T-helper 2 cell treated with Interferon-gamma antibody and Interleukin-4, amounts not matched to agents 5 μg/mL and 100 μg/mL, for 36 hours (primary cell): ENCODE measurements around the gene MRPL55.

Experiments
- DNase-seq: peaks from one replicate; pipeline ENCODE4 v3.0.0; 2021; ENCODE audit warnings: low spot score
- H3K27ac Mint-ChIP-seq: one replicate; pipeline ENCODE4 v1.8.0; 2021; ENCODE audit warnings: mild to moderate bottlenecking, mixed read lengths
- H3K27me3 Mint-ChIP-seq: one replicate; pipeline ENCODE4 v1.8.0; 2021; ENCODE audit warnings: low read depth, mixed read lengths
- H3K36me3 Mint-ChIP-seq: one replicate; pipeline ENCODE4 v1.8.0; 2021; ENCODE audit warnings: low read depth, mixed read lengths
- H3K4me1 Mint-ChIP-seq: one replicate; pipeline ENCODE4 v1.8.0; 2021; ENCODE audit warnings: low read depth, mixed read lengths
- H3K4me3 Mint-ChIP-seq: one replicate; pipeline ENCODE4 v1.8.0; 2022; ENCODE audit warnings: mild to moderate bottlenecking, moderate library complexity, mixed read lengths
- H3K9me3 Mint-ChIP-seq: one replicate; pipeline ENCODE4 v1.8.0; 2021; ENCODE audit warnings: mixed read lengths

Gene MRPL55

DNA sequence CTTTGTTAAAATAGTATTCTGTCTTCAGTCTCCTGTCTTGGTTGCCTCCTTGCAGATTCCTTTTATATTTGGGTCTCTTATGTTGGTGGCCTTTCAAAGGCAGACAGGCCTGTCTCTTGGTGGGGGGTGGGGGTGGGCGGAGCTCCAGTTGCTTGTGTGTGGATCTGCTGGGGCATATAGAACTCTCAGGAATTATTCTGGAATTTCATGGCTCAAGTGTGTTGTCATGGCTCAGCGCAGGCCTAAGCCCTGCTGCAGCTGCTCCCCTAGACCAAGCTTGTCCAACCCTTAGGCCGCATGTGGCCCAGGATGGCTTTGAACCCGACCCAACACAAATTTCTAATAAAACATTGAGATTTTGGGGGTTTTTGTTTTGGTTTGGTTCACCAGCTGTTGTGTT is 13.9 kb downstream of the MRPL55 start:
- Mint-ChIP-seq H3K36me3 (peaks cover 78% of the 10 kb centered on the region), H3K4me1 (peaks cover 16% of the 10 kb centered on the region), H3K27ac (no peak overlapping the region), H3K4me3 (no peak overlapping the region), H3K9me3 (peaks cover 17% of the 10 kb centered on the region), H3K27me3 (no peaks in the 10 kb centered on the region)
- no peak for DNase-seq

DNA sequence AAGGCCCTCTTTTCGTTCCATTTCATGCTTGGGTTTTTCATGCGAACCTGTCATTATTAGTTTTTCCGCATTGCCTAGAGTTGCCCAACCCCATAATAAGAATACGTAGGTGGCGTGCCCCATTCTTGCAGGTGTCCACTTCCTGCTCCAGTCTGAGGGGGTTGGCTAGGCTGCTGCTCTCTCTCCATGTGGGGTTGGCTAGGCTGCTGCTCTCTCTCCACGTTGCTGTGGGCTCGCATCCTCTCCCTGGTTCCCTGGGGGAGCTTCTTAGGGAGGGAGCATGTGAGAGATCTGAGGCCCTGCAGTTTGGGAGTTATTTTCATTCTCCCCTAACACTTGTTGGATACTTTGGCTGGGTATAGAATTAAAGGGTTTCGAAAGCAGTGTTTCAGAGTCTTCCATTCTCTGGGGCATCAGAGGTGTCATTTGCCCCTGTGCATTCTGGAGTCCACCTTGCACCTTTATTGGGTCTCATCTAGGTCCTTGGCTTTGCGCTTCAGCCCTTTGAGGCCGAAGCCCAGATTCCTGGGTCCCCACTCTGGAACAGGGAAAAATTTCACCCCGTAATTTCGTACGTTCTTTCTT is 14.6 kb downstream of the MRPL55 start:
- peaks cover 17% of the 10 kb centered on the region for H3K9me3 Mint-ChIP-seq
- peaks cover 18% of the 10 kb centered on the region for H3K4me1 Mint-ChIP-seq
- H3K4me3 Mint-ChIP-seq, result no peak overlapping the region
- H3K36me3 Mint-ChIP-seq, result peaks cover 72% of the 10 kb centered on the region
- H3K27ac Mint-ChIP-seq, result no peak overlapping the region
- H3K27me3 Mint-ChIP-seq, result no peaks in the 10 kb centered on the region
- no peak for DNase-seq

DNA sequence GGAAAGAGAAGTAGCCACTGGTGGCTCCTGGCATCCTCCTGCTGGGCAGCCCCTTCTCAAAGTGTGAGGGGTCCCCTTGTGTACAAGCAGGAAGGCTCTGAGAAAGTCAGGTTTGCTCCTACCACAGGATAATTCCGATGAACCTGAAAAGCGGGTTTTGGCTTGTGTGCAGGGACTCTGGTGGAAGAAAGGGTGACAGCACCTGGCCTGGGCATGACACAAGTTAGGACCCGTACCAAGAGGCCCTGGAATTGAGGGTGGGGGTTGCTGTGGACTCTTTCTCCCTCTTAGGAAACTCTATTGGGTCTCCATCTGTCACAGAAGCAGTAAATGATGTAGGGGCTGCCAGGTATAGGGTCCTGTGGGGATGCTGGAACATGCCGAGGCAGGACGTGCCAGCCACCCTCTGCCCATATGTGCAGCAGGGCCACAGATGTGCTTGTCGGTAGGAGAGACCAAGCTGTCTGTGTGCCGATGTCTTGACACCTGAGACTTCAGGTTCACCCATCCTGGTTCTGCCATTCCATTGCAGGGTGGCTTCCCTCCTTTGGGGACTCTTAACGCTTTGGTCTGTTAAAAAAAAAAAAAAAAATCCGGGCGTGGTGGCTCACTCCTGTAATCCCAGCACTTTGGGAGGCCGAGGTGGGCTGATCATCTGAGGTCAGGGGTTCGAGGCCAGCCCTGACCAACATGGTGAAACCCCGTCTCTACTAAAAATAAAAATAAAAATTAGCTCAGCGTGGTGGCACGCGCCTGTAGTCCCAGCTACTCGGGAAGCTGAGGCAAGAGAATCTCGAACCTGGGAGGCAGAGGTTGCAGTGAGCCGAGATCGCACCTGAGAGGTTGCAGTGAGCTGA is 15.8 kb downstream of the MRPL55 start:
- Mint-ChIP-seq H3K27ac (no peak overlapping the region), H3K36me3 (peaks cover 70% of the 10 kb centered on the region)

DNA sequence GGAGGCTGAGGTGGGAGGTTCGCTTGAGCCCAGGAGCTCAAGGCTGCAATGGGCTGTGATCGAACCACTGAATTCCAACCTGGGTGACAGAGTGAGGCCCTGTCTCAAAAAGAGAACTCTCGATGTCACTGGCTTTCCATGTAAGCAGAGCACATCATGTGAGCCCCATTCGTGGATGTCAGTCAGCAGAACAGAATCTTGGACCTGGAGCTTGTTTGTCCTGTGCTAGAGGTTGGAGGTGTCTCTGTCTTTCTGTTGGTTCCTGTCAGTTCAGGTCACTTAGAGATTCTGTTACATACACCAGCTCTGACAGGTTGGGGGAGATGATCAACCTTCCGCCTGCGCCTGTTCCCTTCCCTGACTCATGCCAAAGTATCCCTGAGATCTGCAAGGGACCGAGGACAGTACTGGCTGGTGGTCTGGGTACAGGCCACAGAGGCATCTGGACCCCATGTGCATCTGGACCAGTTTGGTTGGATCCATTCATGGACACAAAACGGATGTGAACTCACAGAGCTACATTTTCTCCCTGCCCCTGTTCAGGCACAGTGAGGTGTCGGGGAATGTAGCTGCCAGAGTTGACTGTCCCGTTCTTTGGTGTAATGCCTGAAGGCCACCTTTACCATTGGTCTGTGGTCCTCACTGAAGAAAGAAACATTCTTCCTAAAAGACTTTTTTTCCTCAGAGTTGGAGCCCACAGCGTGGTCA is 16.6 kb downstream of the MRPL55 start:
- DNase-seq, result no peak
- Mint-ChIP-seq H3K27me3 (no peaks in the 10 kb centered on the region), H3K9me3 (peaks cover 17% of the 10 kb centered on the region), H3K4me3 (no peak overlapping the region), H3K36me3 (peaks cover 73% of the 10 kb centered on the region), H3K27ac (no peak overlapping the region), H3K4me1 (peaks cover 35% of the 10 kb centered on the region)

More for the DNA sequence above, 15.8 kb downstream of the MRPL55 start:
- H3K9me3 Mint-ChIP-seq, result peaks cover 17% of the 10 kb centered on the region
- H3K4me1 Mint-ChIP-seq, result peaks cover 28% of the 10 kb centered on the region
- H3K4me3 Mint-ChIP-seq, result no peak overlapping the region
- no peaks in the 10 kb centered on the region for H3K27me3 Mint-ChIP-seq
- no peak for DNase-seq

DNA sequence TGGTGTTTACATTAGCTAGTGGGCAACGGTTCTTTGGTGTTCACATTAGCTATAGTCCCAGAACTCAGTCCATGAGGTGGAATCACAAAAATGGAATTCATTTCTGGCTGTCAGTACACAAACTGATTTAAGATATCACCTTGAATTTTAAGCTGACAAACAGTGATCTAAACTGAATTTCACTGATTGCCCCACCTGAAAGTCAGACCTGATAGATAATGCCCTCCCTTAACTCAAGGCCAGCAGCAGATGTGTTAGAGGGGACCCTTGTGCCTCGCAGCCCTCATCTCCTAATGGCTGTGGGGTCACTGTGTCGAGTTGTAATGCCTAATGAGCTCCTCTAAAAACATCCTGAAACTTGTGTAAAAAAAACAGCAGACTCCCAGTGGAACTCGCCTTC is 18.0 kb downstream of the MRPL55 start:
- H3K9me3 Mint-ChIP-seq, result peaks cover 17% of the 10 kb centered on the region
- DNase-seq, result no peak
- H3K4me3 Mint-ChIP-seq, result no peak overlapping the region
- peaks cover 45% of the 10 kb centered on the region for H3K4me1 Mint-ChIP-seq
- peaks cover 70% of the 10 kb centered on the region for H3K36me3 Mint-ChIP-seq
- no peak overlapping the region for H3K27ac Mint-ChIP-seq
- no peaks in the 10 kb centered on the region for H3K27me3 Mint-ChIP-seq

DNA sequence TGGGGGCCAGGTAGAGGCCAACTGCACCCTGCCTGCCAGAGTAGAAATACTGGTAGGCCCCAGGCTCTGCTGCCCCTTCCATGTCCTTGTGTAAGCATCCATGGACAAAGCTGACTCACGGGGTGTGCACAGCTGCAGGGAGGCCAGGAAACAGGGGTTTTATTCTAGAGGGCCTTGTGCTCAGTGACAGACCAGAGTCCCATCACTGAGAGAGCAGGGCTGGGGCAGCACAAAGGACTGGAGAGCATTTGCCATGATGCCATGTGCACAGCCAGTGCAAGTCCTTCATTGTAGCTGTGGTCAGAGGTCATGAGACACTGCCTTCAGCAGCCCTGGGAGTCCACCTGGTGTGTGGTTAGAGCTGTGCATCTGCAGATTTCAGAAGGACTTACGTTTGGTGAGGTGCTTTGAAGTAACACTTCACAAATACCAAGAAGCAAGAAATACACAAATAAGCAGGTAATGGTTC is 18.5 kb downstream of the MRPL55 start:
- DNase-seq, result no peak
- H3K27ac Mint-ChIP-seq, result no peak overlapping the region
- H3K27me3 Mint-ChIP-seq, result no peaks in the 10 kb centered on the region
- peaks cover 44% of the 10 kb centered on the region for H3K4me1 Mint-ChIP-seq
- peaks cover 69% of the 10 kb centered on the region for H3K36me3 Mint-ChIP-seq
- peaks cover 15% of the 10 kb centered on the region for H3K9me3 Mint-ChIP-seq
- no peak overlapping the region for H3K4me3 Mint-ChIP-seq

DNA sequence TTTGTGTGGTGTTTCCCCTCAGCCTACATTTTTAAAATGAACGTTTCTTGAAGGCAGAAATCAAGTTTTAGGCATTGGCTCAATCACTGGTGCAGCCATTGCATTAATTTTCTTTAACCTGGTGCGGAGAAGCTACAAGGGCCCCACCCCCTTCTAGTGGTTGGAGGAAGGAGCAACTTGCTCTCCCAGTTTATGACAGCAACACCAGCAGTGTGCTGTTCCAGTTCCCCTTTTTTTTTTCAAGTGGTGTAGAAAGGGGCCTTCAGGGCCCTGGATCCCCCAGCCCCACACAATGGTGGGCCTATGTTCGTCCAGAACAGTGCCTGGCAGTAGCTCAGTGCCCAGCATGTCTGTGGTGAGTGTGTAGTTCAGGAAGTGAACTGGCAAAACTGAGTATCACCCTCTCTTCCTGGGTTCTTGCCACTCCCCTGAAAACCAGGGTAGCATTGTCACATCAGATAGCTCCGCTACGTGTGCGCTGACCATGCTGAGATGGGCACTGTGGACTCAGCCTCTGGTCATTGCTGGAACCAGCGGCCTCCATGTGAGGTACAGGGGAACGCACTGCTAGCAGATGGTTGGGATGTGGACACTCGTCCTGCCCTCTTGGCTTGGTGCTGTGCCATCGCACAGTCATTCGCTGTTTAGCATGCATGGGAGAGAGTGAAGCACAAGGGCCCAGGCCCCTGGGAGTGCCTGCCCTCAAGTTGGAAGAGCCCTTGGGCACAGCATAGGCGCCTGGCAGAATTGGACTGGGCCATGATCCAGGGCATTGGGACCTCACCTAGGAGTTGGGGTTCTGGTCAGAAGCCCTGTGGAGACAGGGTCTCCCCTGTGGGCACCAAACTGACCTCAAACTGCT is 19.3 kb downstream of the MRPL55 start:
- DNase-seq, result no peak
- peaks cover 50% of the 10 kb centered on the region for H3K4me1 Mint-ChIP-seq
- H3K9me3 Mint-ChIP-seq, result peaks cover 8% of the 10 kb centered on the region
- no peaks in the 10 kb centered on the region for H3K27me3 Mint-ChIP-seq
- peaks cover 64% of the 10 kb centered on the region for H3K36me3 Mint-ChIP-seq
- no peak overlapping the region for H3K27ac Mint-ChIP-seq
- H3K4me3 Mint-ChIP-seq, result peak overlapping the region; percentile 9

DNA sequence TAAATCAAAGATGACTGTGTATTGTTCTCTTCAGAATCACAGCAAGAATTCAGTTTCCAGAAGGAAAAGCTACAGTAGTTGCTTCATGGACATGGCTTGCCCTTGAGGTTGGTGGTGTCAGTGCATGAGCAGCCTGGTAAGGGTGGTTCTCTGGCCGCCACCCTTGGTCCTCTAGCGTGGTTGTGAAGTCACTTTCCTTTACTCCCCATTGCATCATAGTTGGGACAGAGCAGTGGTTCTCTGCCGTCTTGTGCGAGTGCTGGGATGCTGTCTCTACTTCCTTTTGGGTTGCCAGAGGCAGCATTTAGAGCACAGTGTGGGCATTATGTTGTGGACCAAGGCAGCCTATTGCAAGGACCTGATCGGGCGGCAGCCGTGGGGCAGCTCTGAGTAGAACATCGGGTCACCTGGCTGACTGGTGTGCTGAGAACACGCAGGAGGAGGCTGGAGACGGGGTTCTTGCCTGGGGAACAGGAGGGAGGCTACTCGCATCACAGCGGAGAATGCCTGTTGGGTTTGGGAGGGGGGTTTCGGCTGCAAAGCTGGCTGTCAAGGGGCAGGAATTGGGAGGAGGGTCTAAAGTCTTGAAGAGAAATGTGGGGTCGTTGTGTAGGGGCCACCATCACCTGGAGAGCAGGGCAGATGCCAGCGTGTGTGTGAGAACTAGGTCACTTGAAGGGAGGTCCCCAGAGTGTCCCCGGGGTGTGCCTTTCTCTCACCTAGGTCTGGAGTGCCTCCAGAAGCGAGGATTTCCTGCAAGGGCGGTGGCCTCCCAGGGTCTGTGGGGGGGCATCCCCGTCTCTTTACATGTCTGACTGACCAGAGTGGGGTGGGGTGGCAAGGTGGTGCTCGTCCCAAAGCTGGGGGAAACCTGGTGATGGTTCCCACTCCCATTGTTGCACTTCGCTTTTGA is 20.3 kb downstream of the MRPL55 start:
- Mint-ChIP-seq H3K27me3 (no peaks in the 10 kb centered on the region), H3K9me3 (no peaks in the 10 kb centered on the region), H3K27ac (peak overlapping the region; percentile 70), H3K4me3 (no peak overlapping the region), H3K36me3 (peaks cover 64% of the 10 kb centered on the region), H3K4me1 (peaks cover 56% of the 10 kb centered on the region)
- DNase-seq, result no peak

DNA sequence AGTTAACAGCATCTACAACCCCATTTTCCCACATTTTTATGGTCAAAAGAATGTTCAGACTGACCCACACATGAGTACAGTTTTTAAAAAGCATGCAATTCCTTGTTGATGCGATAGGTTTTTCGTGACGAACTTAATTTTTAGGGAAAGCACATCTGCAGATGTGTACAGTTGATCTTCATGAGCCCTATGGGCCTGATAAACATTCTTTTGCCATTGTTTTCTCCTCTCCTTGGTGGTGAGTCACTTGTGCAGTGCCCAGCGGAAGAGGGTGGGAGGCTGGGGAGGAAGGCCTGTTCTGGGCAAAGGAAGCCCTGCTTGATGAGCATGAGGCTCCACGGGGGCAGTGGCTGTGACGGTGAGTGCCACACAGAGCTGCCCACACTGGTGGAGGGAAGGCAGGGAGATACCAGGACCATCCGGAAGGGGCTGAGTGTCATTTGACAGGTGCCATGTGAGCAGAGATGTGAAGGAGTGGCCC is 21.3 kb downstream of the MRPL55 start:
- Mint-ChIP-seq H3K4me1 (peaks cover 56% of the 10 kb centered on the region), H3K27me3 (no peaks in the 10 kb centered on the region), H3K9me3 (no peaks in the 10 kb centered on the region), H3K36me3 (peaks cover 66% of the 10 kb centered on the region), H3K27ac (peak overlapping the region; percentile 74), H3K4me3 (peak overlapping the region; percentile 54)
- no peak for DNase-seq

DNA sequence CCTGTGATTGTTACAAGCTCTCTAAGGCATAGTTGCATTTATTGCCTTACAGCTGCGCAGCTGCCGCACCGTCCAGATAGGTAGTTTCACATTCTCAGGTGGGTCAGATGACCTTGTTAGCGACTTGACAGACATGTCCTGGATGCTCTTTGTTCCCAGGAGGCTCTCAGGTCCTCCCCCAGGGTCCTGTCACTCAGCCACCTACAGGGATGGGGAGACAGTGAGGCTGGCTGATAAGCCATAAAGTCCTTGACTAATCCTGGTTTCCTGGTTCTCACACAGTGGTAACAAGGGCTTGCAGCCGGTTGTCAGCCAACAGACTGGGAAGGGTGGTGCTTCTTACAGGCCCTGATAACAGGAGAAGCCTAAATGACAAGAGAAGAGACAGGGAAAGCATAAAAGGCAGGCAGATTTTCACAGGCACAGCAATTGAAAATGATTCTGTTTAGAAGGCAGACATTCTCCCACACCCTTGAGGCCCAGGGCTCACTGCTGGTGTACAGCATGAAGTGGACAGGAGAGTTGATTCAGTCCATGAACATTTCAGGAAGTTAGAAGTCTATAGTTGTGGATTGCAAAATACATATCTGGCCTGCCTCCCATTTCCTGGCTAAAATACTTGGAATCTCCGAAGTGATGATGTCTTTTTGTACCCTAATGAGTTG is 23.7 kb downstream of the MRPL55 start:
- DNase-seq, result no peak
- no peaks in the 10 kb centered on the region for H3K9me3 Mint-ChIP-seq
- H3K36me3 Mint-ChIP-seq, result peaks cover 43% of the 10 kb centered on the region
- peak overlapping the region; percentile 42 for H3K27ac Mint-ChIP-seq
- peaks cover 49% of the 10 kb centered on the region for H3K4me1 Mint-ChIP-seq
- H3K4me3 Mint-ChIP-seq, result peak overlapping the region; percentile 95
- H3K27me3 Mint-ChIP-seq, result no peaks in the 10 kb centered on the region

DNA sequence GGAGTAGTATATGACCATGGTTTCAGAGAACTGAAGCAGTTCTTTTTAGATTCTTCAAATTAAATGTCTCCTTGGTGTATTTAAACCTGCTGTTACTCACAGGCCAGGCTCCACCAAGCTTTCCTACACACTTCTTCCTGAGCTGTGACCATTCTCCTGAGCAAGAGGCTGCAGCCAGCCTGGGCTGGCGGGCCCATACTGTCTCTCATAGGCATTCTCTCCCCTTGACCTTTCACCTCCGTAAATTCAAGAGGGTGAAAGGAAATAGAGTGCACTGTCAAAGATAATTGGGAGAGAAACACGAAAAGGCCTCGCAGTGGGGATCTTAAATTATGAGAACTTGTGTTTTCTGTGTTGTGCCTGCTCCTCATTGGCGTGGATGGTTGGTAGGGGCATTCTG is 24.3 kb downstream of the MRPL55 start:
- DNase-seq, result no peak
- H3K27ac Mint-ChIP-seq, result peak overlapping the region; percentile 95
- H3K27me3 Mint-ChIP-seq, result no peaks in the 10 kb centered on the region
- peaks cover 47% of the 10 kb centered on the region for H3K4me1 Mint-ChIP-seq
- no peaks in the 10 kb centered on the region for H3K9me3 Mint-ChIP-seq
- H3K4me3 Mint-ChIP-seq, result peak overlapping the region; percentile 95
- peaks cover 42% of the 10 kb centered on the region for H3K36me3 Mint-ChIP-seq

DNA sequence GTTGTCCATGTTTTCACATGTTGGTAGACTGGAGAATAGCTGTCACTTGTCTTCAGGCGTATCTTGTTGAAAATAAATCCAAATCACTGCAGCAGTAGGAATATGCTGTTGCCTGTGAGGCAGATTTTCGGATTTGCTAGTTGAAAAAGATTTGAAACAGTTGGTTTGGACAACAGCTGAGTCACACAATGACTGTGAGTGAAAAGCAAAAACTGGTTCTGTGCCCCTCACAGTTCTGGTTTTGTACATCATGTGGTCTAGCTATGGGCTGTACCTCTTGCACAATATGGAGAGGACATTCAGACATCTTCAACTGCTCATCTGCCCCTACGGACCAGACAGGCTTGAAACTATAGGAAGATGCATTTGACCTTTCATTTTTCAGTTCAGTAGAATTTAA is 24.8 kb downstream of the MRPL55 start:
- H3K27ac Mint-ChIP-seq, result peak overlapping the region; percentile 95
- no peaks in the 10 kb centered on the region for H3K27me3 Mint-ChIP-seq
- H3K36me3 Mint-ChIP-seq, result peaks cover 41% of the 10 kb centered on the region
- H3K4me1 Mint-ChIP-seq, result peaks cover 49% of the 10 kb centered on the region
- peak overlapping the region; percentile 95 for H3K4me3 Mint-ChIP-seq
- no peaks in the 10 kb centered on the region for H3K9me3 Mint-ChIP-seq
- DNase-seq, result no peak
